Memory B cell (primary cell): Measurements from ENCODE around the gene PHAF1.
"Not testable (repeated sequence)": the region's sequence is repeated elsewhere in the genome, so short reads cannot be mapped to it uniquely, and the experiment has no call there.

Experiments used
- ATAC-seq: fragments of 150-1000 bp; cut with Tn5 transposase; 2 replicates; pipeline ENCODE4 v1.10.0; 2021; ENCODE audit warnings: low read depth, mild to moderate bottlenecking, moderate library complexity
- DNase-seq, 2 donors: peaks; one replicate each; pipeline ENCODE4 v3.0.0; 2022; ENCODE audit warnings: low spot score in 2 of 2
- H3K27ac Mint-ChIP-seq: one replicate; pipeline ENCODE4 v1.8.0; 2022; ENCODE audit warnings: mild to moderate bottlenecking, moderate library complexity, mixed read lengths
- H3K27me3 Mint-ChIP-seq: one replicate; pipeline ENCODE4 v1.8.0; 2022; ENCODE audit warnings: mixed read lengths
- H3K36me3 Mint-ChIP-seq: one replicate; pipeline ENCODE4 v1.8.0; 2022; ENCODE audit warnings: mild to moderate bottlenecking, mixed read lengths
- H3K4me1 Mint-ChIP-seq: one replicate; pipeline ENCODE4 v1.8.0; 2022; ENCODE audit warnings: mixed read lengths
- H3K4me3 Mint-ChIP-seq: one replicate; pipeline ENCODE4 v1.8.0; 2022; ENCODE audit warnings: mild to moderate bottlenecking, moderate library complexity, mixed read lengths
- H3K9me3 Mint-ChIP-seq: one replicate; pipeline ENCODE4 v1.8.0; 2022; ENCODE audit warnings: mixed read lengths

PHAF1 gene

GRCh38 chr16:67114793-67115192 lies 5.1 kb downstream of the PHAF1 start:
- DNase-seq, result no peak
- no peaks in the 10 kb centered on the region for H3K9me3 Mint-ChIP-seq
- H3K36me3 Mint-ChIP-seq, result peaks cover 5% of the 10 kb centered on the region
- H3K4me1 Mint-ChIP-seq, result peaks cover 20% of the 10 kb centered on the region
- no peaks in the 10 kb centered on the region for H3K27me3 Mint-ChIP-seq
- no peak for ATAC-seq
- no peak overlapping the region for H3K27ac Mint-ChIP-seq
- no peak overlapping the region for H3K4me3 Mint-ChIP-seq

DNA sequence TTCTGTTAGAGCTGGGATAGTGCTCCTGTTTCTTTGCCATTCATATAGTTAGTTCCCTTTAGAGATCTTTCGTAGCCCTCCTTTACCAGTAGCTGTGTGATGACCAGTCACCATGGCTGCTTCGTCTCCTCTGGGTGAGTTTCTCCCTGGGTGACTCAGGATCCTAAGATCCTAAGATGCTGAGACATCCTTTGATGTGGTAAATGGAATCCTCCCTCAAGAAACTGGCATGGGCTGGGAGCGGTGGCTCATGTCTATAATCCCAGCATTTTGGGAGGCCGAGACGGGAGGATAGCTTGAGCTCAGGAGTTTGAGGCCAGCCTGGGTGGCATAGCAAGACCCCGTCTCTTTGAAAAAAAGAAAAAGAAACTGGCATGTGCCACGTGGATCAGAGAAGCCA lies 5.9 kb downstream of the PHAF1 start:
- Mint-ChIP-seq H3K4me1 (peaks cover 17% of the 10 kb centered on the region), H3K4me3 (no peak overlapping the region), H3K27ac (no peak overlapping the region), H3K36me3 (peaks cover 5% of the 10 kb centered on the region), H3K27me3 (no peaks in the 10 kb centered on the region), H3K9me3 (no peaks in the 10 kb centered on the region)
- DNase-seq, result no peak
- ATAC-seq, result no peak

GRCh38 chr16:67116388-67117311 lies 6.9 kb downstream of the PHAF1 start:
- no peak for ATAC-seq
- Mint-ChIP-seq H3K27ac (no peak overlapping the region), H3K27me3 (no peaks in the 10 kb centered on the region), H3K4me1 (peaks cover 11% of the 10 kb centered on the region), H3K4me3 (no peak overlapping the region), H3K36me3 (peaks cover 9% of the 10 kb centered on the region), H3K9me3 (no peaks in the 10 kb centered on the region)
- DNase-seq, result no peak

GRCh38 chr16:67117716-67118115 lies 8.0 kb downstream of the PHAF1 start:
- no peaks in the 10 kb centered on the region for H3K27me3 Mint-ChIP-seq
- H3K4me1 Mint-ChIP-seq, result peaks cover 9% of the 10 kb centered on the region
- peaks cover 9% of the 10 kb centered on the region for H3K36me3 Mint-ChIP-seq
- no peak for DNase-seq
- no peak overlapping the region for H3K4me3 Mint-ChIP-seq
- no peak overlapping the region for H3K27ac Mint-ChIP-seq
- no peaks in the 10 kb centered on the region for H3K9me3 Mint-ChIP-seq
- ATAC-seq, result no peak

DNA sequence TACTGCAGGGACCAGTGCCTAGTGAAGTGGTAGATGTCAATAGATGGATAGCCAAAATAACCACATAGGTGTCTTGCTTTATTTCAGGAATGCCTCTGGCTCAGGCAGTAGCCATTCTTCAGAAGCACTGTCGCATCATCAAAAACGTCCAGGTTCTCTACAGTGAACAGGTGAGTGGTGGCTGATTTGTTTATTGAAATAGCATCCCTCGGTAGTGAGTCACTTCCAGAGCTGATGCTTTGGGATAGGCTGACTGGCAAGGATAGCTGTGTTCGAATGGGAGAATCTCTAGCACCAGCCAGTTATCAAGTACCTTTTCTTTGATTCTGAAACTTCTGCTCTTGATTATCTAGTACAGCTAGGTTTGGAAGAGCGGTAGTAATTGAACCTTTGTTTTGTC lies 10.3 kb downstream of the PHAF1 start:
- Mint-ChIP-seq H3K9me3 (no peaks in the 10 kb centered on the region), H3K36me3 (peaks cover 12% of the 10 kb centered on the region), H3K4me3 (no peak overlapping the region), H3K27ac (no peak overlapping the region), H3K27me3 (no peaks in the 10 kb centered on the region), H3K4me1 (peaks cover 6% of the 10 kb centered on the region)
- DNase-seq (no peak), ATAC-seq (no peak)

DNA sequence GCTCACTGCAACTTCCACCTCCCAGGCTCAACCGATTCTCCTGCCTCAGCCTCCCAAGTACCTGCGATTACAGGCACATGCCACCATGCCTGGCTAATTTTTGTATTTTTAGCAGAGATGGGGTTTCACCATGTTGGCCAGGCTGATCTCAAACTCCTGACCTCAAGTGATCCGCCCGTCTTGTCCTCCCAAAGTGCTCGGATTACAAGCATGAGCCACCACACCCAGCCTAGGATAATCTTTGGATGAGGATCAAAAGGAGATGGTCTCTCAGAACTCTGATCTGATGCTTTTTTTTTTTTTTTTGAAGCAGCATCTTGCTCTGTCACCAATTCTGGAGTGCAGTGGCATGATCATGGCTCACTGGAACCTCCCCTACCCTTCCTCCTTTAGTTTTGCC lies 13.1 kb downstream of the PHAF1 start:
- DNase-seq, H3K9me3 Mint-ChIP-seq, H3K4me1 Mint-ChIP-seq, H3K27ac Mint-ChIP-seq, ATAC-seq, H3K4me3 Mint-ChIP-seq, H3K27me3 Mint-ChIP-seq: not testable (repeated sequence)
- peaks cover 19% of the 10 kb centered on the region for H3K36me3 Mint-ChIP-seq

GRCh38 chr16:67128417-67128816 lies 18.7 kb downstream of the PHAF1 start:
- H3K4me3 Mint-ChIP-seq, result no peak overlapping the region
- no peak overlapping the region for H3K27ac Mint-ChIP-seq
- H3K9me3 Mint-ChIP-seq, result no peaks in the 10 kb centered on the region
- H3K4me1 Mint-ChIP-seq, result no peaks in the 10 kb centered on the region
- H3K36me3 Mint-ChIP-seq, result peaks cover 32% of the 10 kb centered on the region
- no peaks in the 10 kb centered on the region for H3K27me3 Mint-ChIP-seq
- ATAC-seq (no peak), DNase-seq (no peak)

GRCh38 chr16:67128887-67129286 lies 19.1 kb downstream of the PHAF1 start:
- DNase-seq, result no peak
- H3K4me1 Mint-ChIP-seq, result no peaks in the 10 kb centered on the region
- H3K9me3 Mint-ChIP-seq, result no peaks in the 10 kb centered on the region
- H3K27ac Mint-ChIP-seq, result no peak overlapping the region
- no peak for ATAC-seq
- no peak overlapping the region for H3K4me3 Mint-ChIP-seq
- H3K27me3 Mint-ChIP-seq, result no peaks in the 10 kb centered on the region
- peaks cover 29% of the 10 kb centered on the region for H3K36me3 Mint-ChIP-seq

DNA sequence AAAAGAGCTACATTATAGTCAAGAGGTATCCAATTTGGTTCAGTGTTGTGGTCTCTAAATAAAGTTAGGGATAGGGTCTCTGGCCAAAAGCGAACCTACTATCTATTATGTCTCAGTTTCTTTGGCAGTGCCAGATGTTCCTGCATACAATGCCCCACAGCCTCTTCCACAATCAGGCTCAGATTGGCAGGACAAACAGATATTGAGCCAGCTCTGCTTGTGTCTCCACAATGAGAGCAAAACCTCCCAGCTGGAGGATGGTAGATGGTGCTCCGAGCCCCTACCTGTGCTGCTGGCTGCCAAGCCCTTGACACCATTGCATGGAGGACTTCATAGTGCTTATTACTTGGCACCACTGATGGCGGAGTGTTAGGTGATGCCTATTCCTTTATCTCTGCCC lies 19.7 kb downstream of the PHAF1 start:
- H3K4me1 Mint-ChIP-seq, result no peaks in the 10 kb centered on the region
- peaks cover 29% of the 10 kb centered on the region for H3K36me3 Mint-ChIP-seq
- H3K4me3 Mint-ChIP-seq, result no peak overlapping the region
- no peak overlapping the region for H3K27ac Mint-ChIP-seq
- H3K9me3 Mint-ChIP-seq, result no peaks in the 10 kb centered on the region
- H3K27me3 Mint-ChIP-seq, result no peaks in the 10 kb centered on the region
- no peak for DNase-seq
- ATAC-seq, result no peak

DNA sequence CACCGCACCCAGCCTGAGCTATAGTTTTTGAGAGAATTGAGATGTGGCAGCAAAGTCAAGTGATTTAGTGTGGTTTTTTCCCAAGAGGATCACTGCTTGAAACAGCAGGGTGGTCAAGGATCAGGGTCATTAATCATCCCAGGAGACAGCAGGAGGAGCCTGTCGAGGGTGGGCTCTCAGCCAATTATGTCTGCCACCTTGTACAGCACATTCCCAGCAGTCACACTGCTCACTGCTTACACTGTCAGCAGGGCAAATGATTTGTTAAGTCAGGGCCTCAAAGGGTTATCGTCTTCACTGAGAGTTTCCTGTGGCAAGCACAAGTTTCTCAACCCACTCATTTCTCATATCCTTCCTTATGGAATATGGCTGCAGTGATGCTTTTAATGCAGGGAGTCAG lies 27.9 kb downstream of the PHAF1 start:
- no peak overlapping the region for H3K27ac Mint-ChIP-seq
- H3K9me3 Mint-ChIP-seq, result no peaks in the 10 kb centered on the region
- H3K4me3 Mint-ChIP-seq, result no peak overlapping the region
- peaks cover 29% of the 10 kb centered on the region for H3K36me3 Mint-ChIP-seq
- H3K27me3 Mint-ChIP-seq, result no peaks in the 10 kb centered on the region
- ATAC-seq (no peak), DNase-seq (no peak)
- H3K4me1 Mint-ChIP-seq, result no peaks in the 10 kb centered on the region

DNA sequence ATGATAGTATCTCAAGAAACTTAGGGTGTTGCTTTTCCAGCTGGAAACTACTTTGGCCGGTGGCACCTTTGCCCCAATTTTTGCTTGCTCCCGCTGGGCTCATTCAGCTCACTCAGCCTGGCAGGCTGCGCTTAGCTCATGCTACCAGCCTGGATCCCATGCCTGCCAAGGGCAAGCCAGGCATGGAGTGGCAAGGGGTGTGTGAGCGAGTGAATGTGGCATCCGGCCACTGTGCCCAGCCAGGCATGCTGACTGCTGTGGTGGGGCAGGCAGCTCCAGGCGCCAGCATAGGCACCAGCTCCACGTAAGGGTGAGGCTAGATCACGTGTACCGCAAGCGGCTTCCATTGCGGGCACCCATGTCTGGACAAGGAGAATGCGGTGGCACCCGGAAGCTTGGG lies 31.6 kb downstream of the PHAF1 start:
- DNase-seq (no peak), ATAC-seq (no peak)
- Mint-ChIP-seq H3K36me3 (peaks cover 49% of the 10 kb centered on the region), H3K27me3 (no peaks in the 10 kb centered on the region), H3K9me3 (no peaks in the 10 kb centered on the region), H3K27ac (no peak overlapping the region), H3K4me3 (no peak overlapping the region), H3K4me1 (no peaks in the 10 kb centered on the region)

GRCh38 chr16:67142342-67142741 lies 32.6 kb downstream of the PHAF1 start:
- Mint-ChIP-seq H3K4me3 (no peak overlapping the region), H3K27ac (no peak overlapping the region), H3K9me3 (no peaks in the 10 kb centered on the region), H3K4me1 (no peaks in the 10 kb centered on the region), H3K36me3 (peaks cover 56% of the 10 kb centered on the region), H3K27me3 (no peaks in the 10 kb centered on the region)
- no peak for DNase-seq
- no peak for ATAC-seq

- Mint-ChIP-seq H3K27ac (no peak overlapping the region), H3K4me3 (no peak overlapping the region), H3K27me3 (peaks cover 14% of the 10 kb centered on the region), H3K9me3 (no peaks in the 10 kb centered on the region), H3K4me1 (peaks cover 3% of the 10 kb centered on the region), H3K36me3 (peaks cover 61% of the 10 kb centered on the region)
- DNase-seq, result no peak
- no peak for ATAC-seq
Observed at GRCh38 chr16:67144943-67145342, 35.2 kb downstream of the PHAF1 start.

DNA sequence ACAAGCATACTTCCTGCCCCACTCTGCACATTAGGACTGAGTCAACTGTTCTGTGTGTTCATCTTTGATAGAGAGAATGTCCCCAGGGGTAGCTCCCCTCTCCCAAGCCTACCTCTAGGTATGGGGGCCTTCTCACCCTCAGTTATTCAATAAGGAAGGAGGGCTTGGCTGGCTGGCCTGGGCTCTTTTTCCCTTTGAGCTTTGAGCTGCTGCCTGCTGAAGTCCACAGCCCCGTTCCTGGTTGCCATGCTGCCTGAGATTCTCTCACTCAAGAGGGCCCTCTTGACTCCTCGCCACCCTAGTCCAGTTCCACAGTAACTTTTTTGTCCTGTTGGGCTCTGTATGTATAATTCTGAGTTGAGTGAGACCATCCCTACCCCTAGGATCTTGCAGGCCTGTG lies 36.0 kb downstream of the PHAF1 start:
- Mint-ChIP-seq H3K4me3 (no peak overlapping the region), H3K27me3 (peaks cover 14% of the 10 kb centered on the region), H3K4me1 (peaks cover 3% of the 10 kb centered on the region), H3K9me3 (no peaks in the 10 kb centered on the region), H3K36me3 (peaks cover 56% of the 10 kb centered on the region), H3K27ac (no peak overlapping the region)
- no peak for DNase-seq
- no peak for ATAC-seq
